Astrocyte of the spinal cord (primary cell): ENCODE results near the gene ITGA7.

Experiments
- DNase-seq: peaks from one replicate; pipeline ENCODE4 v3.0.0; 2011; ENCODE audit warnings: low read depth, low spot score
- H3K4me3 ChIP-seq: 2 replicates; pipeline ENCODE4 v1.5.1; 2011; ENCODE audit warnings: low read depth, mild to moderate bottlenecking, low read length, moderate library complexity
- CTCF ChIP-seq: IDR thresholded peaks from 2 replicates; pipeline ENCODE4 v1.5.1; 2012; ENCODE audit warnings: low read depth, mild to moderate bottlenecking, low read length, inconsistent platforms
- in situ Hi-C: cut with HindIII; loops from 2 replicates; pipeline ENCODE4 v1.10.0; 2017; ENCODE audit warnings: low sequenced_read_pairs

Gene ITGA7

GRCh38 chr12:55707841-55708694 lies at the start of gene ITGA7:
Gene ITGA7, minus strand, starts transcription at chr12:55707904. Its CDS starts 222 bp downstream, at chr12:55707682.
- H3K4me3 ChIP-seq: peak within 1 kb of the TSS; percentile 53
- TF ChIP-seq CTCF: no peak
- no peak for DNase-seq
- in situ Hi-C loops: no loop called here

GRCh38 chr12:55755246-55755645 lies 47.5 kb upstream of the ITGA7 start:
- DNase-seq: no peak
- H3K4me3 ChIP-seq: no peak overlapping the region
- in situ Hi-C loops: no loop called here
- TF ChIP-seq CTCF: no peak

GRCh38 chr12:55748230-55748993 lies 40.7 kb upstream of the ITGA7 start:
- TF ChIP-seq CTCF: no peak
- H3K4me3 ChIP-seq: no peak overlapping the region
- in situ Hi-C loops: no loop called here
- DNase-seq: no peak

- in situ Hi-C loops: no loop called here
- TF ChIP-seq CTCF: no peak
- H3K4me3 ChIP-seq: no peak overlapping the region
- no peak for DNase-seq
Observed at GRCh38 chr12:55746913-55747231, 39.2 kb upstream of the ITGA7 start.

- no peak overlapping the region for H3K4me3 ChIP-seq
- DNase-seq: no peak
- in situ Hi-C loops: no loop called here
- no peak for TF ChIP-seq CTCF
Observed at GRCh38 chr12:55746174-55746912, 38.6 kb upstream of the ITGA7 start.

- in situ Hi-C loops: no loop called here
- DNase-seq: peak; percentile 17
- TF ChIP-seq CTCF: no peak
- peak overlapping the region; percentile 17 for H3K4me3 ChIP-seq
Observed at GRCh38 chr12:55745361-55746173, 37.9 kb upstream of the ITGA7 start.
